ENCODE data around the gene DUOX2.

DNA sequence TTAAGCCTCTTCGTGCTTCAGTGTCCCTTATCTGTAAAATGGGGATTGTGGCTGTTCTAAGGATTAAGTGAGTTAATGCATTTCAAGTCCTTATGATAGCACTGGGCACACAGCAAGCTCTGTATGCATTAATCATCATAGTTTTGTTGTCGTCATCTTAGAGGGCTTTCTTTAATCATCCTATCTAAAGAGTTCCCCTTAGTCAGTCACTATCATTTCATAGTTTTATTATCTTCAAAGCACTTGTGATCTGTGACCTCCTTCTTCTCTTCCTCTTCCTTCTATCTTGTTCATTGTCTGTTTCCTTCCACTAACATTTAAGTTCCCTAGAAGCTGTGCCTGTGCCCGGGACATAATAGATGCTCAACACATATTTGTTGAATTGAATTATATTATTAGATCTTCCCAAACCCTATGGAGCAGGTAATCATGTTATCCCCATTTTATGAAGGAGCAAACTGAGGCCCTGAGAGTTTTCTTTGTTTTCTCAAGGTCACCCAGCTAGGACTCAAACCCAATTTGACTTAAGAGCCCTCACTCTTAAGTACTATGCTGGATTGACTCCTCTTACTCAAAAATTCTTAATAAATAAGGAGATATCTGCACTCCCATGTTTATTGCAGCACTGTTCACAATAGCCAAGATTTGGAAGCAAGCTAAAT lies 24.1 kb downstream of the DUOX2 start:
- TF ChIP-seq, protein P1, sequence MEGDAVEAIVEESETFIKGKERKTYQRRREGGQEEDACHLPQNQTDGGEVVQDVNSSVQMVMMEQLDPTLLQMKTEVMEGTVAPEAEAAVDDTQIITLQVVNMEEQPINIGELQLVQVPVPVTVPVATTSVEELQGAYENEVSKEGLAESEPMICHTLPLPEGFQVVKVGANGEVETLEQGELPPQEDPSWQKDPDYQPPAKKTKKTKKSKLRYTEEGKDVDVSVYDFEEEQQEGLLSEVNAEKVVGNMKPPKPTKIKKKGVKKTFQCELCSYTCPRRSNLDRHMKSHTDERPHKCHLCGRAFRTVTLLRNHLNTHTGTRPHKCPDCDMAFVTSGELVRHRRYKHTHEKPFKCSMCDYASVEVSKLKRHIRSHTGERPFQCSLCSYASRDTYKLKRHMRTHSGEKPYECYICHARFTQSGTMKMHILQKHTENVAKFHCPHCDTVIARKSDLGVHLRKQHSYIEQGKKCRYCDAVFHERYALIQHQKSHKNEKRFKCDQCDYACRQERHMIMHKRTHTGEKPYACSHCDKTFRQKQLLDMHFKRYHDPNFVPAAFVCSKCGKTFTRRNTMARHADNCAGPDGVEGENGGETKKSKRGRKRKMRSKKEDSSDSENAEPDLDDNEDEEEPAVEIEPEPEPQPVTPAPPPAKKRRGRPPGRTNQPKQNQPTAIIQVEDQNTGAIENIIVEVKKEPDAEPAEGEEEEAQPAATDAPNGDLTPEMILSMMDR (IDR thresholded peaks at IDR 0.05), result no peak
- no peak for TF ChIP-seq POLR2A (IDR thresholded peaks at IDR 0.05)

Measured in upper lobe of left lung (tissue), 4 donors.